Astrocyte of the hippocampus (primary cell): ENCODE results near the gene IL1A.

Experiments
- DNase-seq: peaks from one replicate; pipeline ENCODE4 v3.0.0; 2011; ENCODE audit warnings: low read depth, low spot score

IL1A gene

DNA sequence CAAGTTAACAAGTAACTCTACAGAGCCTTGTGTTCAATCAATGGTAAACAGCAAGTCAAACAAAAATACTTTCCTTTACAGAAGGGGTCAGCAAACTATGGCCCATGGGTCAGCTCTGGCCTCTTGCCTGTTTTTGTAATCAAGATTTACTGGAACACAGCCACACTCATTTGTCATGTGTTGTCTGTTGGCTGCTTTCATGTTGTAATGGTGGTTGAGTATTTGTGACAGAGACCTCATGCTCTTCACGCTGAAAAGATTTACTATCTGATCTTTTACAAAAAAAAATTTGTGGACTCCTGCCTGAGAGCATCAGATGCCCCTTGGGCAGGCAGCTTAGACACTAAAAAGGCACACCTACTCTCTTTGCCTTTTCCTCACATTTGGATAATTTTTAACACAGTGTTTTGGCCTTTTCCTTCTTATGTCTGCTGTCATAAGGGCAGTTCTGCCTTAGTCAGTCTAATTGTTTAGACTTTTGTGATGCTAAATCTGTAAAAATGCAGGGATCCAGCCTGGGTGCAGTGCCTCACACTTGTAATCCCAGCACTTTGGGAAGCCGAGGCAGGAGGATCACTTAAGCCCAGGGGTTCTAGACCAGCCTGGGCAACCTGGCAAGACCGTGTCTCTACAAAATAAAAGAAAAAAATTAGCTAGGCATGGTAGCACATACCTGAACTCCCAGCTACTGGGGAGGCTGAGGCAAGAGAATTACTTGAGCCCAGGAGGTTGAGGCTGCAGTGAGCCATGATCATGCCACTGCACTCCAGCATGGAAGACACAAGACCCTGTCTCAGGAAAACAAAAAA is 34.0 kb upstream of the IL1A start:
- DNase-seq, result peak; percentile 10

DNA sequence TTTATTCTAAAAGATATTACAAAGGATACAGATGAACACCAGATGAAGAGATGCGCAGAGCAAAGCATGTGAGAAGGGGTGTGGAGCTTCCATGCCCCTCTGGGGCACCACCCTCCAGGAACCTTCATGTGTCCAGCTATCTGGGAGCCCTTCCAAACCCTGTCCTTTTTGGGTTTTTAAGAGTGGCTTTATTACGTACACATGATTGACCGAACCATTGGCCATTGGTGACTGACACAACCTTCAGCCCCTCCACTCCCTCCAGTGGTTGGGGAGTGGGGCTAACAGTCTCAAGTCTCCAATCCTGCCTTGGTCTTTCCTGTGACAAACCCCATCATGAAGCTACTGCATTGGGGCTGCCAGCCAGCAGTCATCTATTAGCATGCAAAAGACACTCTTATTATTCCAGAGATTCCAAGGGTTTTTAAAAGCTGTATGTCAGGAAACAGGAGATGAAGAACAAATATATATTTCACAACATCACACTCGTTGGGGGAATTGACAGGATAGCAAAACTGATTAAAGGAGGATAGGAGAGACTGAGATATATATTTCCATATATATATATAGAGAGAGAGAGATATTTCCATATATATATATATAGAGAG is 32.9 kb upstream of the IL1A start:
- peak; percentile 11 for DNase-seq

DNA sequence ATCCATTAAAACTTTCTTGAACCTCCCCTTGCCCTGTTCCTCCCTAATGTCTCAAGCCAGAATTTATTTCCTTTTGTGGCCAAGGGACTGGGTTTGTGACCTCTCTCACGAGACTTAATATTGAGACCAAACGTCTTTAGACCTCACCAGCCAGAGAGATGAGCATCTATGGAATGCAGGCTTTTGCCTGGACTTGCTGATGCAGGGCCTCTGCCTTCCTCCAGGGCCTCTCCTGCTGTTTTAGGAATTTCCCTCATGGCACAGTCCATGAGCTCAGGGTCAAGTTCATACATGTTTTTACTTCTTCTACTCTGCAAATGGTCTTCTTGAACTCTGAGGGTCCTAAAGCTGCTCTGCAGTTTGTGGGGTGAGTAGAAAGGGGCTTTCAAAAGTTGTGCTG is 30.0 kb upstream of the IL1A start:
- DNase-seq, result peak; percentile 44

DNA sequence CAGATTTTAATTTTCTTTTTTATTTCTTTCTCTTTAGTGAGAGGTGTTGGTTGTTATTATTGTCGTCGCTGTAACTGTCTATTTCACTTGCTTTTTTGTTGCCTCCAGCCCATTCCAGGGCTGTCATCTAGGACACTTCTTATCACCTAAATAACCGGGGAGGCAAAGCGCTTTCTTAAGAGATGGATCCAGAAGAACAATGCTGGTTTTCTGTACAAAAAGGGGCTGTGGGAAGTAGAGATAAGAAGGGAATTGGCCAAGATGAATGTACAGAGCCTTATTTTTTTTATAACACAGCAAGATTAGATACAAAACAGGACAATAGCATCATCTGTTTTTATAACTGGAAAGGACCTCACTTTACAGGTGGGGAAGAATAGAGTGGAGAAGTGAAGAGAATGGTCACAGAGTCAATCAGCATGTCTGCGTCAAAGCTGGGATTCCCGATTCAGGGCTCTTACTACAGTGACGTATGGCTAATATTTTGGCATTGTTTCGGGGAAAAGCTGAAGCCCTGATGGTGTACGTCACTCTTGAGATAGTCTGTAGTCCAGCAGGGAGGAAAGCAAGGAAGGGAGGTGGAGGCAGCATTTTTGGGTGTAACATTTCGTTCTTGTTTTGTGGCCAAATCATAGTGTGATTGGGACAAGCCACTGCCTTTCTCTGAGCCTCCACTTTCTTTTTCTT is 29.1 kb upstream of the IL1A start:
- DNase-seq, result no peak

DNA sequence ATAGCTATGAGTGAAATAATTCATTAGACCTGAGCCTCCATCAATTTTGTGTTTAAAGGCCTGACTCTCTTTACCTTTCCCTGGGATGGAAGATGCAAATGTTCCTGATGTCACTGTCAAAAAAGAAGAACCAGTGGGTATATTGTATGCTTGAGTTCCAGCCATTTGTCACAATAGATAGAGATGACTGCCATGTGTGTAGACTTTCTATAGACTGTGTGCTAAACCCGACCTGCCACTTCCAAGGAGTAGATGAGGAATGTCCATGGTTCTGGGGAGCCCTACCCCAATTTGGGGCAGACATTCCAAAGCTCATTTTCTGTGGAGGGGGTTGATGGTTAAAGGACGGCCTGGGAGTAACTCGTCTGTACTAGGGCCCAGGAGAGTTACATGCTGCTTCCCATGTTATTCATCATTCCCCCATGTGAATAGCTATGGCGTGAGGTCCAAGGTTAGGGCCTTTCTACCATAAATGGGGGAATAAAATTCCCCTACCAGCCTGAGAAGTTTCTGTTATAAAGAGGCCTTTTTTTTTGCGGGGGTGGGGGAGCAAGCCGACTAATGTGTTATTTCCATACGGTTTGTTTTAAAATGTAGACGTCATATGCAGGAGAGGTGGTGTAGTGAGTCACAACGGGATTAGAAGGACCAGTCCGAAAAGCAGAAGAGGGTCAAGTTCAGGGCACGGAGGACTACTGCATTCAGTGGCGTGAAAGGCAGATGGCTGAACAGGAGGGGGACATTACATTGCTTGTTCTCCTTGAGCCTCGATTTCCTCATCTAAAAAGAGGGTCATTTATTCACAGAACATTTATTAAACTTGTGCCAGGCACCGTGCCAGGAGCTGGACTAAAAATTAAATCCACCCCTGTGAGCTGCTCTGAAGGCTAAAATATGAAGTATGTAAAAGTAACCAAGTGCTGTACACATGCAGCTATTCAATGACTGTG is 28.3 kb upstream of the IL1A start:
- peak; percentile 41 for DNase-seq

DNA sequence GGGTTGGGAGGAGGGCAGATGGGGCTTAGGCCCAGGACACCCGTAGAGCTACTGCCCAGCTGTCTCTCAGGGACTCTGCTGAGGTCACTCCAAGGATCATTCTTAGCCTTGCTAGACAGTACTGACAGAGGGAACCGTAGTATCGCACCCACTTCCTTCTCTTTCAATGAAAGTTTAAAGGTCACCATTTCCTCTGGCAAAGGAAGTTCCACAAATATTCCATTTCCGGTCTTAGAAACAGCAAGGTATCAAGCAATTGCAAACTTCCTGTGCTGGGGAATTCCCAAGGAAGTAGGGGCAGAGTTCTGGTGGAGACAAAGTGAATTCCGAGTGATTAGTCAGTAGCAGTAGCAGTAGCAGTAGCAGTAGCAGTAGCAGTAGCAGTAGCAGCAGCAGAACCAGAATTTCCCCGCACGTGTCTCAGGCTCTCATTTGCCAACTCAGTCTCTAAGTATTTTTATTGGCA is 27.6 kb upstream of the IL1A start:
- DNase-seq, result peak; percentile 55

DNA sequence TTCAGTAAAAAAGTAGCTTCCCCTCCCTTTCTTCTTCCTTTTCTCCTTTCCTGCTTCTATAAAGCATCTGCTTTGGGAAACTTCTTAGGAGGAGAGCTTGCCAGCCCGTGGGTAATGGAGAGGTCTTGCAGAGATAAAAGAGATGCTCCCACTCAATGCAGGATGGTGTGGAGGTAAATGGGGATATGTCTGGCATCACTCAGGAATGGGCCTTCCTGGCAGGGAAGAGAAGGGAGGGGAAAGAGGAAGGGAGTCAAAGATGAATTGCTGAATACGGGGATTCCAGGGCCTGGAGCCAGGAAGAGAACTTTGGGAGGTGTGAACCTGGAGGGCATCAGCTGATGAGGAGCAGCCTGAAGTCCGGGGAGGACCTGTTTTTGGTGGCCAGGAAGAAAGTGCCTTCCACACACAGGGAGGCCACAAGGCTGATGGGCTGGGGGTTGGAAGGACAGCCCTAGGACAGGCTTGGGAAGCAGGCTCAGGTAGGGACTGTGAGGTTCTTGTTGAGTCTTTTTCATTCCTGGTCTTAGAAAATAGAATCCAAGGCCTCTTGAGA is 27.1 kb upstream of the IL1A start:
- no peak for DNase-seq

DNA sequence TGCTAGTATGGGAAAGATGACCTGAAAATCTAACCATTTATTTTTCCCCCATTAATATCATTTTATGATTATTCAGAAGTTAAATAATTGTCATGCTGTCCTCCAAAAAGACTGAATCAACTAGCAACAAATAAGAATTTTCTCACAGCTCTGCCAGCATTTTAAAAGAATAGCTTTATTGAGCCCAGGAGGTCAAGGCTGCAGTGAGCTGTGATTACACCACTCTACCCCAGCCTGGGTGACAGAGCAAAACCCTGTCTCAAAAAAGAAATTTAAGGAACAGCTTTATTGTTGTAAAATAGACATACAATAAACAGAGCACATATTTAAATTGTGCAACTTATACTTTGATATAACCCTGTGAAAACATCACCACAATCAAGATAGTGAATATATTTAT is 24.8 kb upstream of the IL1A start:
- DNase-seq, result no peak

DNA sequence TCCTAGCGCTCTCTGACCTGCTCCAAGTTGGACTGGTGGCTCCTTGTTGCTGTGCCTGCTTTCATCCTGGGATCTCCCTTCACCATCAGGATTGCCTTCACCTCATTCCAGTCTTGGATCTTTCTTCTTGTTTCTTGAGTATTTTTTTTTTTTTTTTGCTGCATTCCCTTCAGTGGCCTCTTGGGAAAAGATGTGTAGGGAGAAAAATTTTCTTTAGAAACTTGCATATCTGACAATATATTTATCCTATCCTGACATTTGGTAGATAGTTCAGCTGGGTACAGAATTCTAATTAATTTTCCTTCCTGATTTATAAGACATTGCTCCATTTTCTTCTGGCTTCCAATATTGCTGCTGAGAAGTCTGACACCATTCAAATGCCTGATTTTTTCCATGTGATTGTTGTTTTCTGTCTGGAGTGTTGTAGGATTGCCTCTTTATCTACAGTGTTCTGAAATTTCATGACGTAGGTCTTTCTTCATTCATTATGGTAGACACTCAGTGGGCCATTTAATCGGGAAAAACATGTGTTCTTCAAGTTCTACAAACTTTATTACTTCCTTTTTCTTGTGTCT is 23.0 kb upstream of the IL1A start:
- no peak for DNase-seq

DNA sequence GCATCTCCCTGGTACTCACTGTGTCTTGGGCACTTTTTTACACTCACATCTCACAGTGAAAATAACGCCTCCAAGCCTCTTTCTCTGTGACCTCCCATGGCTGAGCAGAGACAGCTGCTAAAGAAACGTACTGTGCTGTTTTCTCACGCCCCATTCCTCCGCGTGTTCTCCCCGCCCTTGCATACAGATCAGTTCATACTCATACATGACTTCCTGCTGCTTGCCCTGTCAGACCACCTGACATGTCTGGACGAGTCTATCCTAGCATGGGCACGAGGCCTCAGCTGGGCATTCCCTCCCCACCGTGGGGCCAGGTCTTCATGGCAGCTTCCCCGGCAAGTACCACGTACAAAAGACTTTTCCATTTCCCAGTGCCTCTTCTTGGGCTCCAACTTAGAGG is 21.2 kb upstream of the IL1A start:
- no peak for DNase-seq

DNA sequence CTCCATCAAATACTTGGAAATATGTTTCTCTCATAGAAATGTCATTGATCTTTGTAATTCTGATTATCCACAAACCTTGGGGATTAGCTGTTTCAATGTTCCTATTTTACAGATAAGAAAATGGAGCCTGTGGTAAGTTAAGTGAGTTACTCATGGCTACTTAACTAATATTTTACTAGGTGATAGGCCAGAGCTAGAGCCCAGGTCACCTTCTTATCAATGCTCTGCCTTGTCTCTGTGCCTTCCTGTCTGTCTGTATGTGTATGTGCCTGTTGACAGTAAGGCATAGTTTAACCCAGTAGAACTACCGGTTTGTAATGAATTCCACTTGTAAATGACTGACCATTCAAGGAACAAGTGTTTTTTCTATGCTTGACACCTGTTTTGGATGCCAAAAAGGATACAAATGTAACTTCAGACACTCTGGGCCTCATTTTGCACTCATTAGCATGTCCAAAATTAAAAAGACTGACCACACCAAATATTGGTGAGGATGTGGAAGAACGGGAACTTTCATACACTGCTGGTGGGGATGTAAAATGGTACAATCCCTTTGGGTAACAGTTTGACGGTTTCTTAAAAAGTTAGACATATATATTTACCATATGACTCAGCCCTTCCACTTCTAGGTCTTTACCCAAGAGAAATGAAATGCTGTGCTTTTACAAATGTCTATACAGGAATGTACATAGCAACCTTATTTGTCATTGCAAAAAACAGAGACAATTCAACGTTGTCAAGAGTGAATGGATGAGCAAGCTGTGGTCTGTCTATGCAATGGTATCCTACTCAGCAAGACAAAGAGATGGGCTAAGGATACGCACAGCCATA is 19.6 kb upstream of the IL1A start:
- peak; percentile 11 for DNase-seq

DNA sequence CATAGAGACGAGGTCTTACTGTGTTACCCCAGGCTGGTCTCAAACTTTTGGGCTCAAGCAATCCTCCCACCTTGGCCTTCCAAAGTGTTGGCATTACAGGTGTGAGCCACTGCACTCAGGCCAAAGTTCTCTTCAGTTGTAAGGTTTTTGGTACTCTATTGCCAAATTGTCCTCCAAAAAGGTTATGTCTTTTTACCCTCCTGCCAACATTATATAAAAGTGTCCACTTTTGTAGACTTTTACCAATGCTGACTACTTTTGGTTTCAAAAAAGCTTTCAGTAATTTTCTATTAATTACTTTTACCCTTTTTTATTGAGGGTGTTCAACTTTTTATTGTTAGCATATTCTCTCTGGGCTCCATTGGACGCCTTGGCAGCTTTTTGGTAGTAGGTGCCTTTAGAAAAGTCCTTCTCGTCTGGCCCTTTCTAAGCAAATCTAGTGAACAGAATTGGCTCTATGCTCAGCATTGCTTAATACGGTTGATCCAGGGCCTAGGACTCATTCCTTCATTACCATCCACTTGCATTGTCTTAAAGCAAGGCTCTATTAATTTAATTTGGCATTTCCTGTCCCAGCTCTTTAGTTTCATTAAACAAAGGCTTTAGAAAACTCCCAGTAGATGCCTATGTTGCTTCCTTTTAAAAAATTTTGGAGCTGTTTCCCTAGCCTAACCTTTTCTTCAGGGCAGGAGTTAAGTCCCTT is 16.7 kb upstream of the IL1A start:
- no peak for DNase-seq

DNA sequence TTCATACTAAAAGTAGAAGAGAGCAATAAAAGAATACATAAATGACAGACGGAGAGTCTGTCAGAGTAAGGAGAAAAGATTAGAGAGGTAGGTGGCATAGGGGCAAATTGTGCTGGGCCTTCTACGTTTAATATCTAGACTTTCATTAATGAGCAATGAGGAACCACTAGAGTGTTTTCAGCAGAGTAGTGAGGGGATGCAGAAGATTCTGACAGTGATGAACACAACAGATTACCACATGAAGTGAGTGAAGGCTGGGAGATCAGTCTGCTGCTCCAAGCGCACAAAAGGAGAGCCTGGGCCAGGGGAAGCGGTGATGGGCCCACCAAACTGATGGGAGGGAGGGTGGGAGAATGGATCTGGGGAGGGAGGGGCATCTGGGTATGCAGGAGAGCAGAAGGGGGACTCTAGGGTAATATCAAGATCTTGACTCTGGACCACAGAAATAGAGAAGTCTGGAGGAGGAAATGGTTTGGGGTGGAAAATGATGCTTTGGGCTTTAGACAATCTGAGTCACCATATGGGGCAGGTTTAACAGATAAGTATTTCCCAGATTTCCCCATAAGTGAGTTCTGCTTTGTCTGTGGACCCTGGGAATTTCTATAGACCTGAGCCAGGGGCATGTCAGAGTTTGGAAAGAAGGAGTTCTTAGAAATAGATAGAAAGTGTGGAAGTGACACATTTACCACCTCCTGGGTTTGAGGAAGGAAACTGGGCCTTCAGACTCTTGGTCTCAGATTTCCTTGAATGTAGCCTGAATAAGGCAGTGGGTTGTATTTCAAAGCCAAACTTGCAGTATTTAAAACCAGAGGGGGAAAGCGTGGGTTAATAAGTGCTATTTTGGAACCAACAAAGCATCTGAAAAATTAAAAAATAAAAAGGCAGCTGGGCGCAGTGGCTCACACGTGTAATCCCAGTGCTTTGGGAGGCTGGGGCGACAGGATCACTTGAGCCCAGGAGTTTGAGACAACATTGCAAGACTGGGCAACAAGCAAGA is 15.0 kb upstream of the IL1A start:
- no peak for DNase-seq

DNA sequence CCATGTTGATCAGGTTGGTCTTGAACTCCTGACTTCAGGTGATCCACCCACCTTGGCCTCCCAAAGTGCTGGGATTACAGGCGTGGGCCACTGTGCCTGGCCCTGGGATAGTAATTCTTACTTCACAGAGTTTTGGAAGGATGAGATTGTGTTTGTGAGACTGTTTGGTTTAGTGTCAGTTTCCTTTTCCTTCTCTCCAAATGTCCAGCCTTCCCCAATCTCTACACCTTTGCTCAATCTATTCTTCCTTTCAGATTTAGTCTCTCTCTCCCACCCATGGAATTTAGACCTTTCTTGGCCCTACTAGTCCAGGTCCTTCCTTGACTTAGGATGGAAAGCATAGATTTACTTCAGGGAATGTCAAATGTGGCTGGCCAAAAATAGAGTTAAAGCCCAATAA is 12.2 kb upstream of the IL1A start:
- DNase-seq, result no peak

DNA sequence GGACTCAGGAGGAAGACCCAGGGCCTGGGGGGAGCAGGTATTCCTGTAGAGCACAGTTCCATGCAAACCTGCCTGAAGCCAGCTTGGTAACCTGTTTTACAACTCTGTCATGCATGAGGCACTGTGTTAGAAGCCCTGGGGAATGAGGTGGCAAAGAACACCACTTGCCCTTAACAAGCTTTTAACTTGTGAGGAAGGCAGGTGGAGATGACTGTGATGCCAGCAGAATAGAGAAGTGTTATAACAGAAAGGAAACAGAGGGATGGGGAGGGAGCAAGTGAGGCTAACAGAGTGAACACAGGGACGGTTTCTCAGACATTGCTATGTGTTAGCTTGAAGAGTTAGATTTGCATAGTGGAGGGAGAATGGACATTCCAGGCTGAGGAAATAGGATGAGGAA is 11.5 kb upstream of the IL1A start:
- no peak for DNase-seq

DNA sequence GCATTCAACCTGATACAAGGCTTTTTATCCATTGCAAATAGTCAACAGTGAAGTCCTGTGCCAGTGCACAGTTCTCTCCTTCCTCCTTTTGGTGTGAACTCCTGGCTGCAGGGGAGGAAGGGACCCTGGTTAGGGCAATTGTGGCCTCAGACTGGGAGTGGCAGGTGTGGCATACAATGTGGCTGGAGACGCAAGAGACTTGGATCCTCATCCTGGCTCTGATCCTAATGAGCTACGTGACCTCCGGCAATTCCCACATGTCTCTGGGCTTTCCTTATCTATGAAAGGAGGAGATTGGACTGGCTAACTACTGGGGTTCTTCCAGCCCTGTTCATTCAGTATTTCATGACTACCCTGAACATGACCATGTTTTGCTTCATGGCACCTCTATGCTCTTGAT is 10.5 kb upstream of the IL1A start:
- no peak for DNase-seq

DNA sequence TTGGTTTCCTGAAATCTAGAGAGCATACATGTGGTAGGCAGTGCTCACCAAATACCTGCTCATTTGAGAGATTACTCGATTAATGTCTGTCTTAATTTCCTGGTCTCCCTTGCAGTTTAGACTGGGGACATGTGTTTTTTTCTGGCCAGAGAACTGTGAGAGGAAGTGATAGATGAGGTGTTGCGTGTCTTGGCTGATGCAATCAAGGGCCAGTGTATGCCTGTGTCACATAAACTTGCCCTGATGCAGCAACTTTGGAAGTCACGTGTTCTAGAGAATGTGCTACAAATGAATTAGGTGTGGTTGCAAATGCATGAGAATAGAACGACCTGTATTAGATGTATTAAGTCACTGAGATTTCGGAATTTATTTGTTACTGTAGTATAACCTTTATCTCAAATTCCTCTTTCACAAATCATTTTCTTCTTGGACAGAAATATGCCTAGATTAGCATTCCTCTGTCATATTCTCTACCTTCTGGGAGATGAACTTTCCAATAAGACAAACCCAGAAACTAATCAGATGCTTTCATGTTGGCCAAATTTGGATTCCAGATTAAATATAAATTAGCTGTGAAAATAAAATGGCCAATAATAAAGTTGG is 9.9 kb upstream of the IL1A start:
- DNase-seq, result no peak

DNA sequence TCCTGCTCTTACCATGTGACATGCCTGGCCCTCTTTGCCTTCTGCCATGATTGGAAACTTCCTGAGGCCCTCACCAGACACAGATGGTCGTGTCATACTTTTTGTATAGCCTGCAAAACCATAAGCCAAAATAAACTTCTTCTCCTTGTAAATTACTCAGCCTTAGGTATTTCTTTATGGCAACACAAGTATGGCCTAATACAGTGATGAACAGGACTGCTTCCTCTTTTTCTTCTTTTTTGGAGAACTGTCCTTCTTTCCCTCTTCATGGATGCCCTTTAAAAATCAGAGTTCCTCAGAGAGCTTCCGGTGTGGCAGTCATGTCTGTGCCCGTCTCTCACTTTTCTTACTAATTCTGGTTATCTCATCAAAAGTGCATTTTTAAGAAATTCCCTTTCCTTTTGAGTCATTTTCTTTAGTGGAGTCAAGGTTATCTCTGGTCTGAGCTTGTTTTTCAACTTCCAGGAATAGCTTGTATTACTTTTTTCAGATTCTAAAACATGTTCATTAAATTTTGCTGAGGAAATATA is 9.2 kb upstream of the IL1A start:
- DNase-seq, result no peak
